ENCODE data around the gene IGFLR1.

IGFLR1 gene

DNA sequence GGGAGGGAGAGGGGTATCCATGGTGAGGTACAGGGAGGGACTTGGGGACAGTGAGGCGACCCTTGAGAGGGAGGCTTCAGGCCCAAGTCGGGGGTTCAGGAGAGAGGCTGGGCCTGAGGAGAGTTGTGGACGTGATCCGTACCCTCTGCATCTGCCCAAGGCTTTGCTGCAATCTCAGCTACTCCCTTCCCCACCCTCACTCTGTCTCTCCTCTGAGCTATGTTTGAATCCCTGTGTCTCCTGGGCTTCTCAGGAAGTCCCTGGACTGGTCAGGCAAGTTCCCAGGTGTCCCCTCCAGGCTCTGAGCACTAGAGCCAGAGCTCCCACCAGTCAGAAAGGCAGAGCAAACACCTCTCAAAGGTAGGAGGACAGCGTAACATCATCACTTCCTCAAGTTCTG is 7.9 kb upstream of the IGFLR1 start:
- TF ChIP-seq, protein P1, sequence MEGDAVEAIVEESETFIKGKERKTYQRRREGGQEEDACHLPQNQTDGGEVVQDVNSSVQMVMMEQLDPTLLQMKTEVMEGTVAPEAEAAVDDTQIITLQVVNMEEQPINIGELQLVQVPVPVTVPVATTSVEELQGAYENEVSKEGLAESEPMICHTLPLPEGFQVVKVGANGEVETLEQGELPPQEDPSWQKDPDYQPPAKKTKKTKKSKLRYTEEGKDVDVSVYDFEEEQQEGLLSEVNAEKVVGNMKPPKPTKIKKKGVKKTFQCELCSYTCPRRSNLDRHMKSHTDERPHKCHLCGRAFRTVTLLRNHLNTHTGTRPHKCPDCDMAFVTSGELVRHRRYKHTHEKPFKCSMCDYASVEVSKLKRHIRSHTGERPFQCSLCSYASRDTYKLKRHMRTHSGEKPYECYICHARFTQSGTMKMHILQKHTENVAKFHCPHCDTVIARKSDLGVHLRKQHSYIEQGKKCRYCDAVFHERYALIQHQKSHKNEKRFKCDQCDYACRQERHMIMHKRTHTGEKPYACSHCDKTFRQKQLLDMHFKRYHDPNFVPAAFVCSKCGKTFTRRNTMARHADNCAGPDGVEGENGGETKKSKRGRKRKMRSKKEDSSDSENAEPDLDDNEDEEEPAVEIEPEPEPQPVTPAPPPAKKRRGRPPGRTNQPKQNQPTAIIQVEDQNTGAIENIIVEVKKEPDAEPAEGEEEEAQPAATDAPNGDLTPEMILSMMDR (conservative IDR thresholded peaks at IDR 0.05; ENCODE audit: low read depth, low read length): no peak
- H3K4me3 ChIP-seq (ENCODE audit: low read depth, low read length): peak overlapping the region; percentile 31
- no peak for DNase-seq (ENCODE audit: low read depth)

DNA sequence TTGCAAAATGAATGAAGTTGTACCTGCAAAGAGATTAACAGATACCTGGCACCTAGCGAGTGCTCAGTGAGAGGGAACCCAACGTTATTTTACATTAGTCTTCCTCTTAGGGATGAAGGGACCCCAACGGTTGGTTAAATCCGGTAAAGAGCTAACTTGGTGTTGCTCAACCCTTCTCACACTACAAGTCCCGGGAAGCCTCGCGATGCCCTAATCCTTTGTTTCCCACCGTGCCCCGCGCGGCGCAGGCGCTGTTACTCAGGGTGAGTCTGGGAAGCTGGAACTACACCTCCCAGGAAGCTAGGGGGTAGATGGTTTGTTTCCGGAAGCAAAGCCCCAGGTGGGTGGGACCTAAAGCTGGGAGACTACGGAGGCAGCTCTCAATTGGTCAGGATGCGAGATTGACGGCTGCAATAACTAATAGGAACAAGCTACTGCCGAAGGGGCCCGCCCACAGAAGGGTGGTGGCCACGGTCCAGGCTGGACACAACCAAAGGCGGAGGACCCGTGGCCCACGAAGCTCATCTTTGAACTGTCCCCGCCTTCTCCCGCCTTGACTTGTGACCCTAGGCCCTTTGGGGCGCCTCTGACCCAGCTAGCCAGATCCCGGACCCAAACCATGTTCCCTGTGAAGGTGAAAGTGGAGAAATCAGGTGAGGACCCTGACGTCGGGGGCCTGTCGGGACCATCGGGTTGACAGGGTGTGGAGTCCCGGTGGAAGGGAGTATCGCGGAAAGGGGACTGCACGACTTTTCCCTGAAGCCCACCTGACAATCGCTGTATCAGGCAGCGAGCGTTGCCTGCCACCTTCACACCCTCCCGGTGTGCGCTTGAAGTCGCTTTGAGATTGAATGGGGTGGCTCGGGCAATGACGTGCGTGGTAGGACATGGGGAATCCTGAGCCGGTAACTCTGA is 6.1 kb upstream of the IGFLR1 start, which contains the start of gene LIN37:
Gene LIN37, plus strand, starts transcription at position 471 of the 915 bp plus-strand sequence. Its CDS starts 149 bp downstream, at position 620.
- H3K4me3 ChIP-seq (ENCODE audit: low read depth, low read length): peak within 1 kb of the TSS; percentile 70
- peak; percentile 100 for DNase-seq (ENCODE audit: low read depth)
- TF ChIP-seq, protein P1 (conservative IDR thresholded peaks at IDR 0.05; ENCODE audit: low read depth, low read length): peak; percentile 20

DNA sequence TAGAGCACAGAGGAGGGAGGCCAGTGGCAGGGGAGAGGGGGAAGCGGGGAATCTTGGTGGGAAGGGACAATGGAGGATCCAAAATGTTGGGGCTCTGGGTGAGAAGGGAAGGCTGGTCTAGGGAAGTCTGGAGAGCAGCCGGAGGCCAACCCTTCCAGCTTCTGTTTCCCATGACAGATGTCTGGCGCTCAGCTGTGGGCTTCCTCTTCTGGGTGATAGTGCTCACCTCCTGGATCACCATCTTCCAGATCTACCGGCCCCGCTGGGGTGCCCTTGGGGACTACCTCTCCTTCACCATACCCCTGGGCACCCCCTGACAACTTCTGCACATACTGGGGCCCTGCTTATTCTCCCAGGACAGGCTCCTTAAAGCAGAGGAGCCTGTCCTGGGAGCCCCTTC is 4.3 kb upstream of the IGFLR1 start:
- H3K4me3 ChIP-seq (ENCODE audit: low read depth, low read length): peak overlapping the region; percentile 82
- no peak for DNase-seq (ENCODE audit: low read depth)
- TF ChIP-seq, protein P1 (conservative IDR thresholded peaks at IDR 0.05; ENCODE audit: low read depth, low read length): no peak

DNA sequence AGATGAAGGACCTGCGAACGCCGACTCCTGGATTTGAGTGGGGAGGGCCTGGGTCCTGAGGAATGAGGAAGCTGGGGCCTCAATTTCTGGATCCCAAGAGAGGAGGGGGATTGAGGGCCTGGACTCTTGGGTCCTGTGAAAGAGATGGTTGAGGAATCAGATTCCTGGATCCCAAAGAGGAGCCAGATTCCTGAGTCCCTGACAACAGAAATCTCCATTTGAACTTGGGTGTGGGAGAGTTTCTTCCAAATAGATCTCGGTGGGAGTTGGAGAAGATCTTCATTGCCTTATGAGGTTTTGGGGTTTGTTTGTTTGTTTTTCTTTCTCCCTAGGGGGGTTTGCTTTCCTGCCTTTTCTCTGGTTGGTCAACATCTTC is 3.8 kb upstream of the IGFLR1 start:
- TF ChIP-seq, protein P1 (conservative IDR thresholded peaks at IDR 0.05; ENCODE audit: low read depth, low read length): no peak
- no peak for DNase-seq (ENCODE audit: low read depth)
- peak overlapping the region; percentile 82 for H3K4me3 ChIP-seq (ENCODE audit: low read depth, low read length)

- DNase-seq (ENCODE audit: low read depth): peak; percentile 100
- peak within 1 kb of the TSS; percentile 88 for H3K4me3 ChIP-seq (ENCODE audit: low read depth, low read length)
- TF ChIP-seq, protein P1 (conservative IDR thresholded peaks at IDR 0.05; ENCODE audit: low read depth, low read length): no peak
Observed at GRCh38 chr19:35745328-35746086, 3.3 kb upstream of the IGFLR1 start, which contains the start of the genes PSENEN and U2AF1L4. Gene PSENEN (plus strand): TSS chr19:35745651. CDS start chr19:35745931, 280 bp downstream. Gene U2AF1L4 (minus strand): TSS chr19:35745418. CDS start chr19:35745391, 27 bp downstream.

GRCh38 chr19:35744430-35745327 is 2.4 kb upstream of the IGFLR1 start:
- H3K4me3 ChIP-seq (ENCODE audit: low read depth, low read length): peak overlapping the region; percentile 88
- TF ChIP-seq, protein P1 (conservative IDR thresholded peaks at IDR 0.05; ENCODE audit: low read depth, low read length): peak; percentile 61
- peak; percentile 98 for DNase-seq (ENCODE audit: low read depth)
